Activated CD4-positive, CD25-positive, alpha-beta regulatory T cell (primary cell): ENCODE measurements around the gene DDX27.

Experiments
- DNase-seq, 4 experiments: peaks; one replicate each; lab custom pipeline; 2025; lab: John Stamatoyannopoulos, UW

DDX27 gene

DNA sequence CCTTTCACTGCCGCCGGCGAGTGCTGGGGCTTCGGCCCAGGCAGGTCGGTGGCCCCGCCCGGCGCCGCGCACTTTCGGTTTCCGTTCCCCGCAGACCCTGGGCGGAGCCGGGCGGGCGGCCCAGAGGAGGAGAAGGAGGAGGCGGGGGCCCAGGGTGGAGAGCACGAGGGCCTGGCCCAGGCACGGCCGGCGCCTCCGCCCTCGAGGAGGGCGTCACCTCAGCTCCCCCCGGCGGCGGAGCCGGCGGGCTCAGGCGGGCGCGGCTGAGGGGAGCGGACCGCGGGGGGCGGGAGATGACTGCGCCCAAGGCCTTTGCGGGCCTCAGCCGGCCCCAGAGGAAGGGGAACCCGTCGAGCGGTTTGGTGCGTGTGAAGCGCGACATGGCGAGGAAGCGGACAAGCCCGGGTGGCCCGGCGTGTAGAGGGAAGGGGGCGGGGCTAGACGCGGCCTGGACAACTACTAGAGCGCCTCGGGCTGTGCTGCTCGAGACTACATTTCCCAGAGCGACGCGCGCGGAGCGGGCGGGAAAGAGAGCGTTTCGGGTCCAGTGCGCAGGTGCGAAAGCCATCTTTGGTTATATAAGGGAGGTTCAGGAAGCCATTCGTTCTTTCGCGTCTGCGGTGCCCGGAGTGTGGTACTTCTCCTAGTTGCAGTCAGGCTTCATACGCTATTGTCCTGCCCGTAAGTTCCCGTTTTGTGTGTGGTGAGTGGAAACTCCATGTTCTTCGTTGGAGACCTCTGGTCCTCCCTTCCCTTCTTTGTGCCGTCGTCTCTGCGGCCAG is 59.0 kb downstream of the DDX27 start, which contains the start of gene ZNFX1:
Gene ZNFX1, minus strand, starts transcription at position 22 of the 782 bp plus-strand sequence. CDS start 2,218 bp downstream, outside the sequence.
- peak; percentile 96 to 98 (median 97) for DNase-seq

DNA sequence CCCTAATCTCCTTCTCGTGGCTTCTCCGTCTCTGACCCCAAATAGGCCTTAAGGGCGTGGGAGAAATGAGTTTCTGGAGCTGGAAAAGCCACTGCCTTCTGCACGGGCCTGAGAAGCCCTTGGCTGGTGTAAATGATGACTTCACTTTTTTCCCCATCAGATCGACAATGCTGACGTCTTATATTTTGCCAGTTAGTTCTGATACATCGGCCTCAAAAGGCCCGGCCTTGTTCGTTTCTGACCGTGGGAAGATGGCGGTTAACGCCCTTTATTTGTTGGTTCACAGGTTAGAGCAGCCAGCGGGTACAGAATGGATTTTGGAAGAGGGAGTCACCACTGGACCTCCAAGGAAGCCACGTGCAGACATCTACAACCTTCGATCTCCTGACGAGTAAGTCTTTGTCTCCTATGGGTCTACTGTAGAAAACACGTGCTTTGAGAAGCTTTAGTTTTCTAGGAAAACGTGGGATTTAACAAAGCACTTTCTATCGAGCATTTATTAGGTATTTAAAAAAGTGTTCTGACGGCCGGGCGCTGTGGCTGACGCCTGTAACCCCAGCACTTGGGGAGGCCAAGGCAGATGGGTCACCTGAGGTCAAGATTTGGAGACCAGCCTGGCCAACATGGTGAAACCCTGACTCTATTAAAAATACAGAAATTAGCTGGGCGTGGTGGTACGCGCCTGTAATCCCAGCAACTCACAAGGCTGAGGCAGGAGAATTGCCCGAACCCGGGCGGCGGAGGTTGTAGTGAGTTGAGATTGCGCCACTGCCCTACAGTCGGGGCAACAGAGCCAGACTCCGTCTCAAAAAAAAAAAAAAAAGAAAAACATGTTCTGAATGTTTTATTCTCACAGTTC is 59.8 kb downstream of the DDX27 start:
- DNase-seq = peak in 1 of 4 experiments; percentile 37

DNA sequence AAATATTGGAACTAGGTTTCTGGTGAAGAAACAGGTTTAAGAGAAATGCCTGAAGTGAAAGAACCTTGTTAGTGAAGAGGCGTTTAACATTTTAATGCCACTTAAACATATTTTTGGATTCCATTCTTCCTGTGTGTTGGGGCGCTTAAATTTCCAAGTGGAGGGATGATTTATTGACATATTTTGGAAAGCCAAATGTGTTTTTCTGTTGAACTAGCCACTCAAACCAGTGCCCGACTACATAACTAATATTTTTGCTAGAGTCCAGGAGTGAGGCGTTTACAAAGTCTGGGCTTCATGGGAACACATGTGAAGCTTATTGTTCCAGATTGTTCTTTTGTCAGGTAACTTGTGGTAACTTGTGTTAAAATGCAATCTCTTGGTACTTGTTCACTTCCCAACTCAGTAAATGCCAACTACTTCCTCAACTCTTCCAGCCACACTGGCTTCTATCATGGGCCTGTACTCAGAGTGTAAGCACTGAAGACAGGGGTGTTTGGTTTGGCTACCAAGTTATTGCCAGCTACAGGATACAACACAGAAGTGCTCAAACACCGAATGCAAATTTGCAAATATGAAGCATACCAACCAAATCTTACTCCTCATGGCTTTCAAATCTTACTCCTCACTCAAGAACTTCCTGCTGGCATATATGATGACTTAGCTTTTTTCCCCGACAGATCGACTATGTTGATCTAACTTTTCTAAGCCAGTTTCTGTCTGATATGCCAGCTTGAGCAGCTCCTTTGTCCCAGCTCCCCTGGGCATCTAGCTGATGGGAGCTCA is 60.7 kb downstream of the DDX27 start:
- DNase-seq = no peak

DNA sequence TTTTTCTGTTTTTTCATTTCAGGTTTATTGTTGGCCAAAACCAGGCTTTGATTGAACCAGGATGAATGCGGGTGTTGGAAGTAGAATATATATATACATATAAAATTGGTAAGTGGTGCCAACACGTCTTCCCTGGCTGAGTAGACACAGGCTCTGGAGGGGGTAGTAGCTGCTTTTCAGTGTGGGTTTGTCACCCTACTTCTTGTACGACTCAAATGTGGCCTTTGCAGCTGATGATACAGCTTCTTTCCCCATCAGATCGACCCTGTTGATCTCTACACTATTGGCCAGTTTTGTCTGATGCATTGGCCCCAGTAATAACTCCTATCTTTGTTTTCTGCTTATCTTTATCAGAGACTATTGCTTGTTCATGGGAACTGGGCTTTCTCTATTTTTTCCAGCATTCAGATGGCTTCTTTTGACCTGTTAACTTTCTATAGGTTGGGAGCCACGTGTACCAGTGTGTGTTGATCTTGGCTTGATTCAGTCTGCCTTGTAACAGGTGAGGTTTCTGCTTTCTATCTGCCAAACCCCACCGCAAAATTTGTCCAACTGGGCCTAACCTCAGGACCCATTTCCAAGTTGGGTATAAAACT is 61.3 kb downstream of the DDX27 start:
- no peak for DNase-seq

DNA sequence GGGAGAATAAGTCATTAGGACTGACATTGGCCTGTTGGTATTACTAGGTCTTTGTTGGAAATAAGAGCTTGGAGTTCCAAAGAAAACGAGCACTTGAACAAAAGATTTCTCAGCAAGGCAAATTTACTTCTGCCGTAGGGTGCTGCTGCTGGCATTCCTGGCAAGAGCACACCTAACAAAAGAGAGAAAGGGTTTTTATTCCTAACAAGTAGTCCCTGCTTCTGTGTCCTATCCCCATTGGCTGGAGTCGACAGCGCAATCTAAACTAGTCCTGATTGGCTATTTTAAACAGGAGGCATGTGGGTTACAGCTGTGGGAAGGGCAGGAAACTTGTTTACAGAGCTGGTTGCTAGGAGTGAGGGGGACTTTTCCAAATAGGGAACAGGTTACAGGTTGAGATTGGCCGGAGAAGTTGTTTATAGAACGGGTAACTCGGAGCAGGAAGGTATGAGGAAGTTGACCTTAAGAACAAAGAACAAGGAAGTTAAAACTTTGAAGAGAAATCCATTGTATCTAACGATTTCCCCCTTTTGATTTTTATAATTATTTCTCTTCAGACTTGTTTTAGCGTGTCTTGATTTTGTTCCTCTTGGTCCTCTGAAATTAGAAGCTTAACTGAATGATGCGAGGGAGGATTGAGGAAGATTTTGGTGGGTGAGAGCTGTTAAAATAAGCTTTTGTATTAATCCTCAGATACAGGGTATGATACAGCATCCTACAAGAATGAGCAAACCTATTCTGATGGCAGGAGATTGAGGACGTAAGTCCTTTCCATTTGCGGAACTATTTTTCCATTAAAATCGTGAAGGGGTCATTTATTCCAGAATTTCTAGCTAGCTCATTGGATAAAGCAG is 62.1 kb downstream of the DDX27 start:
- no peak for DNase-seq

DNA sequence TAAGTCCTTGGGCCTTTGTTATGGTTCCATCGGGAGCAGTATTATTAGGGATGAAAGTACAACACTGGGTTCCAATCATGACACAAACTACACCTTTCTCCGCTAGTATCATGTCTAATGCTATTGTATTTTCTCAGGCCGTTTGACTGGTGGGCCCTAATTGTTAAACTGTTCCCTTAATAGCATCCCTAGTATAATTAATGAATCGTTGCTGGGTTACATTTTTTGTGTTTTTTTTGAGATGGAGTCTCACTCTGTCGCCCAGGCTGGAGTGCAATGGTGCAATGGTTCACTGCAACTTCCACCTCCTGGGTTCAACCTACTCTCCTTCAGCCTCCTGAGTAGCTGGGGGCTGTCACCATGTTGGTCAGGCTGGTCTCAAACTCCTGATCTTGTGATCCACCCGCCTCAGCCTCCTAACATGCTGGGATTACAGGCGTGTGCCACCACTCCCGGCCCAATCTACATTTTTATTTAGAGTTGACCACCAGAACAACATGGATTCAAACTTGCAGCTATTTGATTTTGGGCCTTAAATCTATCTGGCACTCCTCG is 62.8 kb downstream of the DDX27 start:
- no peak for DNase-seq

DNA sequence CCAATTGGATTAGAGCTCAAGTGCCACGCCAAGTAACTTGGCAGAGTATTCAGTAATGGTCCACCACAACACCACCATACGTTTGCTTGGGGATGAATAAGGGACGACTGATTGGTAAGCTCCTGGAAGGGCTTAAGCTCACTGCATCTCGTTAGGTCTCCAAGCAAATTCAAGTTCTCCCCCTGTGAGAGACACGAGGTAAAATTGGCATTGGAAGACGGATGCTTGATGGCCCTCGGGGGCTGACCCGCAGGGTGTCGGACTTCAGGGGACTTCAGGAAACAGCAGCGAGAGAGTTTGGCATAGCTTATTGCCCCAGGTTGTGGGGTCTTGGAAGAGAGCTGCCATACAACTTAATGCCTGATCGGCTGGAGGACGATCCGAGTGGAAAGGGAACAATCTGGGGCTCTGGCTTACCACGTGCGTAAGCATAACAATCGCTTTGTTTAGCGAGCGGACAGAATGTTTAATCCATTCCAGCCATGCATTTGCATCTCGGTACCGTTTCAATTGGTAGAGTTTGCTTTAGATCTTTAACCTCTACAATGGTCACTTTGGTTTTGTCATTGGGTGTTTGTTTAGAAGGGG is 63.5 kb downstream of the DDX27 start:
- no peak for DNase-seq

DNA sequence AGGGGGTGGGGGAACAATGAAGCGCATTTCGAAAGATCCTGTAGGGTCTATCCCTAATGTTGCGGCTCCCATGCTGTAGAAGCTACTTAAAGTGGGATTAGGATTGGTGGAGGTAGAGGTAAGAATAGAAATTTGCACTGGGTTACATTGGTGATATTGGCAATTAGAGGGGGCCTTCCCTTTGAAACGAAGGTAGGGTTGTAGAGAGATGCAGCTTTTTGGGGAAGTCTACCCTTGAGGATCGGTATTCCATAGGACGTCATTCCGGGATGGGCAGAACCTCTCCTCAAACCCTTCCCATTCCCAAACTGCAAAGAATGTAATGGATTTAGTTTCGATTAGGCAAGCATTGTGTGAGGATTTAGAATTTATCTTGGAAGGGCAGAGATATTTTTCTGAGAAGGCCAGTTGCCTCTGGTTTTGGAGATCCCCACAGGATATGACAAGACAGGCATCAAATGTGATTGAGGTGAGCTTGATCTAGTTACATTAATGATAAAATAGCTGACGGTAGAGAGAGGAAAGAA is 64.0 kb downstream of the DDX27 start:
- no peak for DNase-seq

DNA sequence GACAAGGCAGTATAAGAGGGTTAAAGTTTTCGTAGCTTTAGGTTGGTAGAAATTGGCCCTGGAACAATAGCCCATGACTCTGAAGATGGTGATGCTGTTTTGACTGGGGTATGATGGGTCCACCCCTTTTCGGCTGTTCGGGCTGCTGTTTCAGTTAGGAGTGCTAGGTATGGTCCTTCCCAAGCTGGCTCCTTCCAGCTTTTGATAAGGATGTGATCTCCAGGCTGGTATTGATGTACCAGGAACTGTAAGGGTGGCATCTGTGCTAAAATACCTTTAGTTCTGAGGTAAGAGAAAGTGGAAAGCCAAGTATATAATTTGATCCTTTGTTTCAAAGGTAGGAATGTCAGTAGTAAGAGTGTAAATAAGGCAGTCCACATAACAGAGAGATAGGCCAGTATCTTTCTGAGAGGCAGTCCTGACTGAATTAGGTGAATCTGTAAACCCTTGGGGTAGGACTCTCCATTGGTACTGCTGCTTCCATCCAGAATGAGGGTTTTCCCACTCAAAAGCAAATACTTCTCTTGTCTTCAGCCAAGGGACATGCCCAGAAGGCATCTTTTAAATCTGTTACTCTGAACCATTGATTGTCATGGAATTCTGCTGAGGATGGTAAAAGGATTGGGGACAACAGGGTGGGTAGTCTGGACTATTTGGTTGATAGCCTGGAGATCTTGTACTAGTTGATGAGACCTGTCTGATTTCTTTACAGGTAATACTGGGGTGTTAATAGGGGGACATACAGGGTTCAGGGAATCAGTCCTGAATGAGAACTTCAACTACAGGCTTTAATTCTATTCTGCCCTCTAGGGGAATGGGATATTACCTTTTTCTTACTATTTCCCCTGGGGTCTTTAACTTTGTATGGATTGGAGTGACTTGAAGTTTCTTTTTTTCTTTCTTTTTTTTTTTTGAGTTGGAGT is 64.7 kb downstream of the DDX27 start:
- no peak for DNase-seq

DNA sequence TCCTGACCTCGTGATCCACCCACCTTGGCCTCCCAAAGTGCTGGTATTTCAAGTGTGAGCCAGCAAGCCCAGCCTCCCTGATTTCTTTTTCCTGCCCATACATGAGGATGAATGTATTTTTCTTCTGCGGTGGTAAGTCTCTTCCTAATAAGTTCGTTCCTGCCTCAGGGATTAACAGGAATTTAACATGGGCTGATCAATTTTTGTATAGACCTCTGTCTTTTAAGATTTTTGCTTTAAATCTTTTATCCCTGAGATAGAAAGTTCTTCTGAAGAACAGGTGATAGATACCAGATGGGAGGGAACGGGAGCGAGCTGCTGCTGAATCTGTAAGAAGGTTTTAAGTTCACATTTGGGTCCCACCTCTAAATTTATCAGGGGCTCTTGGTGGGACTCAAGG is 65.6 kb downstream of the DDX27 start:
- DNase-seq = no peak

DNA sequence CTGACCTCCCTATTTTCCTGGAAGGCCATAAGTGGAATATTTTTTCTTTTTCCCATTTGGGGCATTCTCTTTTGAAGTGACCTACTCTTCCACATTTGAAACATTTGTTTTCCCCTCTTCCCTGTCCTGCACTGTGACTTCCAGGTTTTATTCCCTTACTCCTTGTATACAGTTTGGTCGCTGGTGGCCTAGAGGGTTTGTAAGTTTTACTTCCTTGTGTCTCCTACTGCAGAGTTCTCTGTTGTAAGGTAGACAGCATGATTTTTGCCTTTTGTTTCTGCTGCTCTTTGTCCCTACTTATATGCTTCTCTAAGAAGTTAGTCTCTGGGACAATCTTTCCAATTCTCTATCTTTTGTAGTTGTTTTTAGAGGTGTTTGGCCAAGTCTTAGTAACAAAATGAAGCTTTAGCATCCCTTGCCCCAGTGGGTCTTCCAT is 66.0 kb downstream of the DDX27 start:
- DNase-seq = no peak

DNA sequence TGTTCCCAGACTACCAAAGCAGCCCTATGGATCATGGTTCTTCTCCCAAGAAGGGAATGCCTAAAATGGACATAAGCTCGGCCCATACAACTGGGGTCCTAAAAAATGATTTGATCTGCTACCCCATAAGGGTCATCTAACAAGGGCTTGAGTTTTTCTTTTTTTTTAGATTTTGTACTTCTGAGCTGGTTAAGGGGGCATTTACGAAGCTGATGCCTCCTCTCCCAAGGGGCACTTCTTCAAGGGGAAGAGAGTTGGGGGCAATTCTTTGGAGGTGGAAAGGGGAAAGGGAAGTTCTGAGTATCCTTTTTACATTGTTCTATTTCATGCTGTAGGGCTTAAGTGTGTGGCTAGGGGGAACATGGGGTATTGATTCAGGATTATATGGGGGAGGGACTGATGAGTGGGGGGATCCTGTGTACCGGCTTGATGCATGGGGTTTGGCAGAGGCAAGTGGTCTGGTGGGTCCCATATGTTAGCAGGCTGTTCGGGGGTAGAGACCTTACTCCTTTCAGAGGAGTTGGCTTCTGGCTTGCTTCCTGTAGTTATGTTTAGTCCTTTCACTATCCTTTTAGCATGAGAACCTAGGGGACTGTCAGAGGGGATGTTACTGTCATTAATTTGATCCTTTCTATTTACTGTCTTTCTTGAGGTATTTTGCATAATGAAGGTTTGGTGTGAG is 66.7 kb downstream of the DDX27 start:
- DNase-seq = no peak

DNA sequence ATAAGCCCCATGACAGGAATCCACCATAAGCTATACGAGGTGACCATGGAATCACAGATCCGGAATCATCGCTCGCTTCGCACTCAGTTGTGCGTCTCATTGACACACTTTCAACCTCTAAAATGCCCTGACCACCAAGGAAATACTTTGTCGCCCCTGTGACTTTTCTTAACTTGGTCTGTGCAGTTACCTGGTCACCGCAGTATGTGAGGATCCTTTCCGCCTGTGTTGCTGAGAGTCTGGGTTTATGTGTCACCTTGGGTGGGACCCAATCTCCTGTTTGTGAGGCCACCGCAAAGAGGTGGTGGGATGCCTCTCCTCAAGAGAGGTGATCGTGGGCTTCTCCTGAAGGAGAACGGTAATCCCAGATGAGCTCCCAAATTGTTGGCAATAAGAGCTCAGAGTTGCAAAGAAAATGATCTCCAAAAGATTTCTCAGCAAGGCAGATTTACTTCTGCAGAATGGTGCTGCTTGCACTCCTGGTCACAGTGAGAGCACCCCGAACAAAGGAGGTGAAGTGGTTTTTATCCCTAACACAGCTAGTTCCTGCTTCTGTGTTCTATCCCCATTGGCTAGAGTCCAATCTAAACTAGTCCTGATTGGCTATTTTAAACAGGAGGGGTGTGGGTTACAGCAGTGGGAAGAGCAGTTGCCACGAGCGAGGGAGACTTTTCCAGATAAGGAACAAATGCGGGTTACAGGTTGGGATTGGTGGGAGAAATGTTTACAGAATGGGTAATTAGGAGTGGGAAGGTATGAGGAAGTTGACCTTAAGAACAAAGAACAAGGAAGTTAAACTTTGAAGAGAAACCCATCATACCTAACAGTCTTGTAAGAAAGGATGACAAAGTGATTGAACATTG is 67.7 kb downstream of the DDX27 start:
- no peak for DNase-seq

DNA sequence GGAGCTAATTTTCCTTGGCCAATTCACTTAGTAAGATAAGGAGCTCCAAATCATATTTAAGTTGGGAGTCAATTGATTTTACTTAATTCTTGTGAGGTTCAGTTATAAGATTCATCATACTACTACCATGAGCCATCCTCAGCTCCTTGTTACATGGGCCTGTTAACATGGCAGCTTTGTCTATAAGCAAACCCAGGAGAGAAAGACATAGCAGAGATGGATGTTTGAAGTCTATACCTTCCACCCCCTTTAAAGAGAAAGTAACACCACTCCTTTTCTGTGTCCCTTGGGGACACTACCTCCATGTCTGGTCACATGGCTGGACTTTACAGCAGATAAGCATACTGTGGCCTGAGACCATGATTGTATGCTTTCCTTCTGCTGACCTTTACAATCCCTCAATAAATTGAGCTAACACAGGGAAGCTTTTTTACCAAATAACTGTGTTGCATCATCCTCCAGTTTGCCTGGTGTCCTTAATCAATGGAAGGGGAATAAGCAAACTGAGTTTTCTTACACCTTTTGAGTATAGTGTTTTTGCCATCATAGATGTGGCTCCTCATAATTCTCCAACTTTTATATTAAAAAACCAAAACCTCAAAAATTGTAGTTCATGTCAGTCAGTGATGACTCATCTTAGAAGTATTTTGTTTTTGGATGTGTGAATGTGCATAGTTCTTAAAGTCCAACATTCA is 68.5 kb downstream of the DDX27 start:
- no peak for DNase-seq

DNA sequence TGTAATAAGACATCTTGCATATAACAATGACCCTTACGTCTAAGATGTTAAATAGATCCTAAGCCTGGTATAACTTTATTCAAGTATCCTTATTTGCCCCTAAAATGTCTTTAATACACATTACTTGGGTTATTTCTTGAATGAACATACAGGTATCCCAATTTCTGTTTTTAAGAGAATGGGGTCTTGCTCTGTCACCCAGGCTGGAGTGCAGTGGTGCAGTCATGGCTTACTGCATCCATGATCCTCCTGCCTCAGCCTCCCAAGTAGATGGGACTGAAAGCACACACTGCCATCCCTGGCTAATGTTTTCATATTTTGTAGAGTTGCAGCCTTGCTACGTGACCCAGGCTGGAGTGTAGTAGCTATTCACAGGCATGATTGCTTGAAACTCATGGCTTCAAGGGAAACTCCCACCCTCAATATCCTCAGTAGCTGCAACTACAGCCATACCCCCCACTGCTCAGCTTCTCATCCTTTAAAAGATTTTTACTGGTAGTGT is 69.1 kb downstream of the DDX27 start:
- DNase-seq = no peak
